ENCODE measurements around the gene SLC9A8.

DNA sequence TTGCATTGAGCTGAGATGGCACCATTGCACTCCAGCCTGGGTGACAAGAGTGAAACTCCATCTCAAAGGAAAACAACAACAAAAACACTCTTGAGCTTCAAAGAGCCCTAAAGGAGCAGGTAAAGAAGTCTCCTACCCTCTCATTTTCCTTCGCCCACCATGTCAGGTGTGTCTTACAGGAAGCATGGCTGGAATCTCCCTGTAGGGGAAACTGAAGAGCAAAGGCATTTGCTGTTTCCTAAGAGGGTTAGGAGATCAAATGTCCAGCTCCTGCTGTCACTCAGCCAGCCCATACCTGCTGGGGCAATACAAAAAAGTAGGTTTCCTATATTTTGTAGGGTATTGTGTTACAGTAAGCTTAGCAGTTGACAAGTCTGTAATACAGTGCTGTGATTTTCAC, 59.4 kb downstream of the SLC9A8 start:
- TF ChIP-seq POLR2A (IDR thresholded peaks at IDR 0.05; ENCODE audit: low read depth, low read length) (no peak), POLR2AphosphoS5 (IDR thresholded peaks at IDR 0.05; ENCODE audit: low read depth, low read length) (no peak), TAF1 (IDR thresholded peaks at IDR 0.05; ENCODE audit: borderline replicate concordance, low read depth, low read length) (no peak)
